ENCODE measurements around the gene MYO3B.
A peak's percentile ranks its signal among the peaks of the same experiment; 100 is the strongest.
"Not testable (repeated sequence)": the region's sequence is repeated elsewhere in the genome, so short reads cannot be mapped to it uniquely, and the experiment has no call there.

Gene MYO3B

GRCh38 chr2:170208967-170209366 lies 31.0 kb downstream of the MYO3B start:
- DNase-seq: no peak

GRCh38 chr2:170212625-170213280 lies 34.8 kb downstream of the MYO3B start:
- DNase-seq: no peak

GRCh38 chr2:170213281-170213625 lies 35.3 kb downstream of the MYO3B start:
- not testable (repeated sequence) for DNase-seq

- no peak for DNase-seq
Observed at GRCh38 chr2:170213651-170214050, 35.7 kb downstream of the MYO3B start.

- DNase-seq: no peak
Observed at GRCh38 chr2:170214309-170214948, 36.5 kb downstream of the MYO3B start.

- no peak for DNase-seq
Observed at GRCh38 chr2:170215021-170215420, 37.1 kb downstream of the MYO3B start.

- no peak for DNase-seq
Observed at GRCh38 chr2:170216428-170216827, 38.5 kb downstream of the MYO3B start.

- DNase-seq: no peak
Observed at GRCh38 chr2:170216981-170217380, 39.0 kb downstream of the MYO3B start.

GRCh38 chr2:170217778-170218251 lies 39.9 kb downstream of the MYO3B start:
- DNase-seq: no peak

GRCh38 chr2:170218456-170218855 lies 40.5 kb downstream of the MYO3B start:
- DNase-seq: no peak

- no peak for DNase-seq
Observed at GRCh38 chr2:170218931-170219330, 41.0 kb downstream of the MYO3B start.

- no peak for DNase-seq
Observed at GRCh38 chr2:170221317-170222288, 43.7 kb downstream of the MYO3B start.

GRCh38 chr2:170222298-170222697 lies 44.4 kb downstream of the MYO3B start:
- DNase-seq: no peak

- no peak for DNase-seq
Observed at GRCh38 chr2:170222842-170223241, 44.9 kb downstream of the MYO3B start.

- no peak for DNase-seq
Observed at GRCh38 chr2:170224692-170225294, 46.8 kb downstream of the MYO3B start.

- no peak for DNase-seq
Observed at GRCh38 chr2:170226216-170226615, 48.3 kb downstream of the MYO3B start.

- no peak for DNase-seq
Observed at GRCh38 chr2:170227507-170227947, 49.6 kb downstream of the MYO3B start.

GRCh38 chr2:170227951-170228350 lies 50.0 kb downstream of the MYO3B start:
- DNase-seq: no peak

- no peak for DNase-seq
Observed at GRCh38 chr2:170228429-170228828, 50.5 kb downstream of the MYO3B start.

GRCh38 chr2:170229125-170229524 lies 51.2 kb downstream of the MYO3B start:
- no peak for DNase-seq

GRCh38 chr2:170229744-170230143 lies 51.8 kb downstream of the MYO3B start:
- no peak for DNase-seq

- peak; percentile 71 for DNase-seq
Observed at GRCh38 chr2:170235860-170236679, 58.1 kb downstream of the MYO3B start.
